Fibroblast of mammary gland (primary cell): Measurements from ENCODE around the gene CADPS.

Experiments
- DNase-seq: peaks from one replicate; pipeline ENCODE4 v3.0.0-alpha.2; 2010; ENCODE audit warnings: low read depth
- H3K4me3 ChIP-seq: 2 replicates; pipeline ENCODE4 v1.5.1; 2011; ENCODE audit warnings: low read depth, mild to moderate bottlenecking, low read length, moderate library complexity; ENCODE audit not compliant: control insufficient read depth
- TF ChIP-seq, protein P1 (sequence below): conservative IDR thresholded peaks from 2 replicates; pipeline ENCODE4 v1.5.1; 2011; ENCODE audit warnings: low read depth, low read length, inconsistent platforms; ENCODE audit not compliant: control insufficient read depth, insufficient read depth

CADPS gene

DNA sequence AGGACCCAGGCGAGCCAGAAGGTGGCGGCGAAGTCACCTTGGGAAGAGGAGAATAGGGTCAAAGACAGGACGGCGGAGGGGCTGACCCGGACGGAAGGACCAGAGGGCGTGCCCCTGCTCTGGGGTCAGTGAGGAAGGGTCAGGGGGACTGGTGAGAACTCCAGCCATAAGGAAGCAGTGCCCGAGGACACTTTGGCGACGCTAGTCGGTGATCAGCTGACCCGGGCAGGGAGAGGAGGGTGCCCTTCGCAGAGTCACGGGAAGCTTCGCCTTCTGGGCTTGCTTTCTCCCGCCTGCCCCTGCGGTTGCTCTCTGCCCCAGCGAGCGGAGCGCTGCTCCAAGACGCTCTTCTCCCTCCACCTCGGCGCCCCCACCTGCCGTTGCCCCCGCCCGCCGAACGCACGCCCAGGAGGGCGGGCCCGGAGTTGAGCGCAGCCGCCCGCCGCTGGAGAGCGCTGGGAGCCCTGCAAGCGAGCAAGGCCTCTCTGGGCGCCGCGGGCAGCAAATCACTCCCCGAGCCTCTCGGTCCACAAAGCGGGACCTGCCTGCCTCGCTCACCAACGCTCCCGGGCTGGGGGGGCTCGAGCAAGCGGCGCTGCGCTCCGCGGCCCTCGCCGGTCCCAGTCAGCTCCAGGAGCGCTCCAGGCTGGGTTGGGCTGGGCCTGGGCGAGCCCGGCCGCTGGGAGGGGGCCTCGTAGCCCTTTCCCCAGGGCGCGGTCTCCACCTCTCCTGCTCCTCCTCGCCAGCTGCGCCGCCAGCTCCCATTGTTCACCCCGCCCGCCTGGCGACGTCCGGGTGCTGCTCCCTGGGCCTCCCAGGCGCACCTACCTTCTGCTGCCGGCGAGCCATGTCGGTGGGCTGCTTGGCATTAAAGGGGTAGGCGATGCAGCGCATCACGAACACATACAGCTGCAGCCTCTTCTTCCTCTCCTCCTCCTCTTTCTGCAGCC is 1.2 kb downstream of the CADPS start:
- peak overlapping the region; percentile 51 for H3K4me3 ChIP-seq
- DNase-seq = peak; percentile 25
- TF ChIP-seq, protein P1, sequence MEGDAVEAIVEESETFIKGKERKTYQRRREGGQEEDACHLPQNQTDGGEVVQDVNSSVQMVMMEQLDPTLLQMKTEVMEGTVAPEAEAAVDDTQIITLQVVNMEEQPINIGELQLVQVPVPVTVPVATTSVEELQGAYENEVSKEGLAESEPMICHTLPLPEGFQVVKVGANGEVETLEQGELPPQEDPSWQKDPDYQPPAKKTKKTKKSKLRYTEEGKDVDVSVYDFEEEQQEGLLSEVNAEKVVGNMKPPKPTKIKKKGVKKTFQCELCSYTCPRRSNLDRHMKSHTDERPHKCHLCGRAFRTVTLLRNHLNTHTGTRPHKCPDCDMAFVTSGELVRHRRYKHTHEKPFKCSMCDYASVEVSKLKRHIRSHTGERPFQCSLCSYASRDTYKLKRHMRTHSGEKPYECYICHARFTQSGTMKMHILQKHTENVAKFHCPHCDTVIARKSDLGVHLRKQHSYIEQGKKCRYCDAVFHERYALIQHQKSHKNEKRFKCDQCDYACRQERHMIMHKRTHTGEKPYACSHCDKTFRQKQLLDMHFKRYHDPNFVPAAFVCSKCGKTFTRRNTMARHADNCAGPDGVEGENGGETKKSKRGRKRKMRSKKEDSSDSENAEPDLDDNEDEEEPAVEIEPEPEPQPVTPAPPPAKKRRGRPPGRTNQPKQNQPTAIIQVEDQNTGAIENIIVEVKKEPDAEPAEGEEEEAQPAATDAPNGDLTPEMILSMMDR = peak; percentile 27

DNA sequence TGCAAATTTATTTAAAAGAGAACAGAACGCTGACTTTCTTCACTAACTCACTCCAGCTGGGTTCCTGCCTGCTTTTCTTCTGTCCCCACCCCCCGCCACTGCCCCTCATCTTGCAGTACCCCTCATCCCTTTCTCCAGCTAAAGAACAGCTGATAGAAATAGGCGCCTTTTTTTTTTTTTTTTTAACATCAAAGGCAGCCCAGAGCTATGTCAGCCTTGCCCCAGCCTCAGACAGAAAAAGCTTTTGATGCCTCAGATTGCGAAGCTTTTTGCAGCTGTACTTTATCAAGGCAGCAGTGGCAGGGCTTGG is 1.8 kb downstream of the CADPS start:
- peak; percentile 26 for DNase-seq
- TF ChIP-seq, protein P1 = no peak
- H3K4me3 ChIP-seq = peak overlapping the region; percentile 51

DNA sequence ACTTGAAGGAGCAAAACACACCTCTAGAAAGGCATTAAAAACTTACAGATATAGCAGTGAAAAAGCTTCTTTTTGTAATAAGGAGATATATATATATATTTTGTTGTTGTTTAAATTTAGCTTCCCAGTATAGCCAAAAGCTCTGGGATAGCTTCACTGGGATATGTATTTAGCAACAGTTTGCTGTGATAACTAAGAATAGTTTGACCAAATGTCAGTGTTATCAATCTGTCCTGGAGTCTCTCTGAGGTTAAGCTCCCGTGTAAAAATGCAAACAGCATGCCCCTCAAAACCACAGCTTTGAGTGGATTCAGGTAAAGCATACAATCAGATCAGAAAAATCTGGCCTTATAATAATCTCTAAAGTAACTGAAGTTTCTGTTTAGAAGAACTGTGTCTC is 2.9 kb downstream of the CADPS start:
- TF ChIP-seq, protein P1 = no peak
- no peak for DNase-seq
- no peak overlapping the region for H3K4me3 ChIP-seq

DNA sequence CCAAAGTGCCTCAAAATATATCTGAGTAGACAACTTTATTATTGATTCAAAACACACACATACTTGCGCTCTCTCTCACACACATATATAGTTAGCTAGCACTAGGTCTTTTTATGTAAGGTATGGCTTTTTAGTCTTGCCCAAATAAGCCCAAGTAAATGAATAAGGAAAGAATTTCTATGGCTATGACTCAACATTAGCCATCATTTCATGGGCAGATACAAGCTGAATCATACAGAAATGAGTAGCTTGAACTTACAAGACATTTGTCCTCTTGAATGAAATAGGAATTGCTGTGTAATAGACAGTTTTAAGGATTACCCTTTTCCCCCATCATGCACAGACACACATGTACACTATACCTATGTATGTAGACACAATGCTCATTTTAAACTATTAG is 4.9 kb downstream of the CADPS start:
- peak; percentile 73 for DNase-seq
- TF ChIP-seq, protein P1 = no peak

DNA sequence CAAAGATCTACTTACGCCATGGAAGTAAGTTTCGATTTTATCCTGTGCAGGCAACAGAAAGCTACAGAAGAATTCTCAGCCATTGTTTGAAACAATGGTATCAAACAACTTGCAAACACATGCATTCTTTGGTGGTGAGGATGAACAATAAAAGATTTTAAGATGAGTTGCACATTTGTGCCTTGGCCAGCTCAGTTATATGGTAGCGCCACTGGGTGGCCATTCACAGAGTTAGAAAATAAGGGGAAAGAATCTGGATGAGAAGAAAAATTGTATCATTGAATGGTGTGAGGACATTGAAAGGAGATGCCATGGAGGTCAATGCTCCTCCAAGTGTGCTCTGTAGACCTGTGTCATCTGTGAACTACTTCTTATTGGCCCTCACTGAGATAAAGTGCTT is 11.6 kb downstream of the CADPS start:
- TF ChIP-seq, protein P1 = no peak
- no peak overlapping the region for H3K4me3 ChIP-seq
- no peak for DNase-seq

More for the DNA sequence above, 4.9 kb downstream of the CADPS start:
- H3K4me3 ChIP-seq = no peak overlapping the region

DNA sequence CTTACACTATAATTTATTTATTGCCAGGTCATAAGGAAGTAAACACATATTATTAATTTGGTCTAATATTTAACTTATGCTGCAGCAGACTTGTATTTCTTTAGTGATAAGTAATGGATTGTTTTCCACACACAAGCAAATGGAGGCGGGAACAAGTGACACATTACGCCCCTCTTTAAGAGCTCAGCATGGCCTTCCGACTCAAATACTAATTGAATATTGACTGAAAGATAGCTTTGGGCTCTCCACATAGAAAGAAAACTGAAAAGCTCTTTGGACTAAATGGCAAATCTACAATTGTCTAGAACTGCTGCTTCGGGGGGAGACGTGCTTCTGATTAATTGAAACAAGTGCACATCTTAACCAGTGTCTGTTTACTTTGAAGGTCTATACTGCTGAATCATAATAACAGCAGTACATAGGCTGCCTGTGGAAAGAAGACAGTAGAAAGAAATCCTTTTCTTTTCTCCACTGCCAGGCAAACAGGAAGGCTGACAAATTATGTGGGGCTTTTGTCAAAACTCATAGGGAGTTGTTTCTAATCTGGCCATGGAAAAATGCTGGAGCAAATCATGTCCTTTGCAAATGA is 15.9 kb downstream of the CADPS start:
- DNase-seq = no peak
- TF ChIP-seq, protein P1 = no peak
- H3K4me3 ChIP-seq = no peak overlapping the region
